GM21423 (cell line): ENCODE data around the gene PANX3.

Experiments used
- ATAC-seq: cut with Tn5 transposase; IDR thresholded peaks from one replicate; pipeline ENCODE4 v1.9.1; 2021; ENCODE audit warnings: mild to moderate bottlenecking, moderate library complexity; ENCODE audit not compliant: unreplicated experiment

Gene PANX3

GRCh38 chr11:124612567-124613246 lies 1.5 kb downstream of the PANX3 start:
- no peak for ATAC-seq

GRCh38 chr11:124618863-124619262 lies 7.6 kb downstream of the PANX3 start:
- no peak for ATAC-seq

- ATAC-seq = peak; percentile 99
These were observed 11.6 kb downstream of the PANX3 start, which contains the start of gene TBRG1 for GRCh38 chr11:124622531-124623451. TBRG1 (plus strand) TSS chr11:124622864; CDS start chr11:124623084, 220 bp downstream.

DNA sequence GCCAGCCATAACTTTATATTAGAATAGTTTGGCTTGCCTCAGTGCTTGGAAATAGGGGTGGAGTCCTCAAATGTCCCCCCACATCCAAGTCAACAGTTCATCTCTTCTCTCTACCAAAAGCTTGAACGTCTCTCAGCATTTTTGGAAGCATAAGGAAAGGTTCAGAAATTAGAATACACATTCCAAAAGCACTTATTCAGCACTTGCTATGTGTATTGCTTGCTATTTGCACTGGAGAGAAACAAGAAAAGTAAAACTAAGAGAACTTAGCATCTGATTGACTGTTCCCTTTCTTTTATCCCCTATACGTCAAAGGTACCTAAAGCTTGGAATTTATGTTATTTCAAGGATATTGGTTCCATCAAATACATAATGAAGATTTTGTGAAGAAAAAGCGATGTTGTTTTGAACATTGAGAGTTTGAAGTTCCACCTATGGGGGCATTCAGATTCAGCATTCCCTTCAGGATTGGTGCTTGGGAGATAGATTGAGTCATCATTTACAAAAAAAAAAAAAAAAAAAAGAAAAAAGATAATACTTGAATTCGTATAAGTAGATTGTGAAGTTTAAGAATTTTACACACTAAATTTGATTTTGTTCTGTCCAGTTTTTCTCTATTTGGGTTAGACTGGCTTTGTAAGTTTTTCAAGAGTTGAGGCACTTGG lies 12.8 kb downstream of the PANX3 start:
- no peak for ATAC-seq

DNA sequence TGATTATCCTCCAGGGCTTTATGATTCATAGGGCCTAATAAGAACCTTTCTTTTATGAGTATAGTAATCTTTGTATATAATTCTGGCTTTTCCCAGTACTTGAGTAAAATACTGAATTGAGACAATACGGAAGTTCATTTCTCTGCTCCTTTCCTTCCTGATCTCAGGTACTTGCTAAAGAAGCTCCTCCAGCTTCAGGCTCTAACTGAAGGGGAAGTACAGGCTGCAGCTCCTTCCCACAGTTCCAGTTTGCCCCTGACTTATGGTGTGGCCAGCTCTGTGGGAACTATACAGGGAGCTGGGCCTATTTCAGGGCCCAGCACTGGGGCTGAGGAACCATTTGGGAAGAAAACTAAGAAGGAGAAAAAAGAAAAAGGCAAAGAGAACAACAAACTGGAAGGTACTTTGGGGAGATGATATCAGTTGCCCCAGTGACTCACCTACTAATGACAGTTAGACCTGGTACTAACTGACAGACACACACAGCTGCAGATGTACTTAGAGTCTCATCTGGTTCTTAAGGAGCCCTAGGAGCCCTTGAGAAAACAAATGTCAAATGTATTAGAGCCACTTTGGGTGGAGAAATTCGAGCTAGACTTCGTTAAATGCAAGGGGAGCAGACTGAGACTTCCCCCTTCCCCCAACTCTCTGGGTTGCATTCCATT lies 14.4 kb downstream of the PANX3 start:
- no peak for ATAC-seq

- ATAC-seq = no peak
These were observed 16.3 kb downstream of the PANX3 start for GRCh38 chr11:124627546-124627945.

DNA sequence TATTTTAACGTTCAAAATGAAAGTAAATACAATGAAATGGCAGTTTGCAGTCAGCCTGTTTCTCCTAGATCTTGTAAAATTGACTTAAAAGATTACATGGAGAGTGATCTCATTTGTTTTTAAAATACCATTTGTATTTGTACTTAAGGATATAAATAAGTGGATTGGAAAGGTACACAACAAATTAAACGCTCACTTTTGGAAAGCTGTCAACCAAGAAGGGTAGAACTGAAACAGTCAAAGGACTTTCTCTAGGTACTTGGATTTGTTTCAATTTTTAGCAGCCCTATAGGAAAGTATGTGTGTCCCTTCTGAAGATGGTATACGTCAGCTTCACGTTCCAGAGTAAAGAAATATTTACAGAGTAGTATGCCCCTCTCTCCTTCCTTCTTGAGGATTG lies 18.7 kb downstream of the PANX3 start:
- no peak for ATAC-seq

- ATAC-seq = no peak
These were observed 22.1 kb downstream of the PANX3 start for GRCh38 chr11:124633355-124633754.

GRCh38 chr11:124635932-124636331 lies 24.7 kb downstream of the PANX3 start:
- no peak for ATAC-seq

GRCh38 chr11:124638500-124638899 lies 27.3 kb downstream of the PANX3 start:
- ATAC-seq = no peak

DNA sequence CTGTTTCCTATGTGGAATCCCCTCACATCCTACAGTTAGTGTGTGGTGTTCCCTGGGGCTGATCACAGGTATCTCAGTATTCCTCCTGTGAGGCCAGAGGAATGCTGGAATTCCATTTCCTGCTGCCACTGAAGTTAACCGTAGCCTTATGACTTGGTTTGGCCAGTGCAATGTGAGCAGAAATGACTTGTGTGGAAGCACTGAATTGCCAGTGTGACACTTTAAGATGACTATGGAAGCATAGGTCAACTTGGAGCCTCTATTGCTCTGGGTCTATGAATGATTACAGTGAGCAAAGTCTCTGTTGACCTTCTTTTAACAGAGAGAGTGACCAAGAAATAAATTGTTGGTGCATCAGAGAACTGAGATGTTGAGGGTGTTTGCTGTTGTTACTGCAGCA lies 28.0 kb downstream of the PANX3 start:
- no peak for ATAC-seq

GRCh38 chr11:124640666-124641065 lies 29.4 kb downstream of the PANX3 start:
- no peak for ATAC-seq

DNA sequence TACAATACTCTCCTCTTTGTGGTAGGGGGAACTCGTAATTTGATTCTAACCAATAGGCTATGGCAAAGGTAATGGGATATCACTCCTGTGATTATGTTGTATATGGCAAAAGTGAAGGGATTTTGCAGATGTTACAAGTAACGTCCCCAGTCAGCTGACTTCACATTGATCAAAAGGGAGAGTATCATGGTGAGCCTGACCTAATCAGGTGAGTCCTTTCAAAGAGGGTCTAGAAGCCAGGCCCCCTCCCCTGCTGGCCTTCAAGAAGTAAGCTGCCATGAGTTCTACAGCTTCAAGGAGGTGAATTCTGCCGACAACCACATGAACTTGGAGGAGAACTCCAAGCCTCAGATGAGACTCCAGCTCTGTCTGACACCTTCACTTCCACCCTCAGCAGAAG lies 31.4 kb downstream of the PANX3 start:
- ATAC-seq = no peak

DNA sequence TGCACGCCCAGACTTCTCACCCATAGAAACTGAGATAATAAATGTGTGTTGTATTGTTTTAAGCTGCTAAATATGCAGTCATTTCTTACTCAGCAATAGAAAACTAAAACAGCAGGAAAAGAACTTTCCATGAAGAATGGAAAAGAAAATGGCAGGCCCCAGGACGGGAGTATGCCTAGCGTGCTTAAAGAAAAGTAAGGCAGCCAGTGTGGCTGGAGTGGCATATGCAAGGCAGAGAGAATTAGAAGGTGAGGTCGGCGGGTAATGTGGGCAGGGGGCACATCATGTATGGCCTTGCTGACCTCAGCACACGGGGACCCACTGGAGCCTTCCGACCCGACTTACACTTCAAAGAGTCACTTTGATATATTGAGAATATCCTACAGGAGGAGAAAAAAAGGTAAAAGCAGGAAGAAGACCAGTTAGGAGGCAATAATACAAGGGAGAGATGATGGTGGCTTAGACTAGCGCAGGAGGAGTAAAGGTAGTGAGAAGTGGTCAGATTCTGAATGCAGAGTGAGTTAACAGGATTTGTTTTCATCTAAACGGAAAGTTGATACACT lies 31.9 kb downstream of the PANX3 start:
- ATAC-seq = no peak

DNA sequence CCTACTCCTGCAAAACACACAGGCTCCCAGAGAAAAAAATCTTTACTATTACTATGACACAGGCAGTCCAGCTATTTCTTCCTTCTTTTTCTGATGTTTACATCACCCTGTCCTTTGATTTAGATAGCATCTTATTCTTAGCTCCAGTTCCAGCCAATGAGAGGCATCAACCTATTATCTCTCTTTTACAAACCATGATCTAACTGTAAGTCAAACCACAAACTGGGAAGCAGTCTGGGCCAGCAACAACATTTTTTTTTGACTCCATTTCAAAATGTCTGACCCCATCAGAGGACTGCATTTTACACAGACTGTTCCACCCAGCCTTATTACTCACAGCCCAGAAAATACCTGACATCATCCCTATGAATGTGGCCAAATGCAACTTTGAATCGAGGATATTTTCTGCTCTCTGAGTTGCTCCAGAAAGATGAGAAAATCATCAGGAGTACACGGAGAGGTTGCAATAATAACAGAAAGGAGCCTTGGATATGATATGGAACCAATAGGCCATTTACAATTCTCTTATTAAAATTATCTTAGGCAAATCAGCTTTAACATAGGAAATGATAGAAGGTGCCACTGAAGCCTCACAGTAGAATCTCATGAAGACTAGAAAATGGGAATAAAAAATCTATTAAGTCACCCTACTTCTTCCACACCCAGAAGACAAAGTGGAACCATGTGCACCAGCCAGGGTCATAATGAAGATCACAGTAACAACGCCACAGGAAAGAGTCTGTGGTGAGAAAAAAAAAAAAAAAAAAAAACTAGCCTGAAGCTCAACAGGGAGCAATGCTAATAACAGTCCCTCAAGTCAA lies 32.6 kb downstream of the PANX3 start:
- no peak for ATAC-seq

DNA sequence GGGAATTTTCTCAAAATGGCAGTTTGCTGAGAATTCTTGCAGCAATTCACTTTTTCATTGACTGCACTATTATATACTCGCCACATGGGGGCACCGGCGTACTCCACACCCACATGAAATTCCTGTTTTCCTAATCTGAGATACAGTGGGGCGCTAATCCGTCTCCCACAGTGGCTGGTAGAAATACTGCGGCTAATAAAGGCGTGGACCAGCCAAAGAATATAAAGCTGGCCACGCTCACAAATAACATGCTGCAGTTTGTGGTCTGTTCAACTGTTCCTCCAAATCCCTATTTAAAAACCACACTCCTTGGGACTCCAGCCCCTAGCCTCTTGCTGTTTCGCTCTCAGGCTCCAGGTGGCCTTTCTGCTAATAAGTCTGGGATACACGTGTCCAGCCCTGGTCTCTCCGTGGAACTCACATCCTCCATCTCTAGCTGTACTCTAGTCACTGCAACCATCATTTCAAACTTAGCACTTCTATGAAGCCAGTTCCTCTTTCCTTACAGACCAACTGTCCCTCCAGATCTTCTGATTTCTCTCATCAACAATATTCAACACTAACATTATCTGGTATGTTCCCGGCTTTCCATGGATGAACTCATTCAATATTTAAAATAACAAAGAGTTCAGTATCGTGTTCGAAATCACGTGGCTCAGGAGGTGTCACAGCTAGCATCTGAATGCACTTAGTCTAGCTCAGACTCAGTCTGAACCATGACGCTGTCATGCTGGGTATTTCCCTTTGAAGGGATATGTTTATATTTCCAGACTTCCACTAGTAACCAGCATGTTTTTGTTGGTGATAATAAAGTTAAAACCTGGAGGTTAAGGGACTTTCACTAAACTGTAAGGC lies 33.4 kb downstream of the PANX3 start:
- no peak for ATAC-seq

DNA sequence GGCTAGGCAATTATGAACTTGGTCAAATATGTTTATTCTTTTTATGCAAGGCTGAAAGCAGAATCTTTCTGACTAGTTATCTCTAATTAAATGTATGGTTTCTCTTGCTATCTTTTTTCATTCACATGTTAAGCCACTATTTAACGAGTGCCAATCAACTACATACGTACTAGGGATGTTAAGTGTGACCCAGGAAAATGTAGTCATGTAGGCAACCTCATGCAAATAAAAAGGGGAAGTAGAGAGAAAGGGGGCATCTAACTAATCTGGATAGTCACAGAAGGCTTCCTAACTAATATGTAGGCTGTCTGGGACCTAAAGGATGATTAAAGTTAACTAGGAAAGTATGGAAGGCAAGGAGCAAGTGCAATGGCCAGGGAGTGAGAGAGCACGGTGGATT lies 34.9 kb downstream of the PANX3 start:
- ATAC-seq = no peak

DNA sequence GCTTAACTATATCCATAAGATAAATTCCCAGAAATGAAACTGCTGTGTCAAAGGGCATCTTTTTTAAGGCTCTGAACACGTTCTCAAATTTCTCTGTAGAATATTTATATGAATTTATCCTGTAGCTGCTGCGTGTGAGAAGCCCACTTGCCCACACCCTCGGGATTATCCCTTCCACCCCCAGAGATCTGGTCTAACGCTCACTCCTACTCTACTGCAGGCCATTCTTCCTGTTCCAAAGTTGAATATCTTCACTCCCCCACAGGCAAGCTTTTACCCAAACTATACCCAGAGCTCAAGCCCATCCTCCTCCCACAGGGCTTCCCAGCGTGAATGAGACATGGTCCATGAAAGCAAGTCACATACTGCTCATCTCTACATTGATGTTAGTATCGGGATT lies 37.4 kb downstream of the PANX3 start:
- no peak for ATAC-seq
